Measurements from ENCODE around the gene ZNF362.

ZNF362 gene

GRCh38 chr1:33300673-33301072 is 44.4 kb downstream of the ZNF362 start:
- no peak for TF ChIP-seq CTCF (IDR thresholded peaks at IDR 0.05; ENCODE audit: borderline replicate concordance, control extremely low read depth, extremely low read depth, insufficient read depth, missing control alignments)
- in situ Hi-C loops (cut with MboI; ENCODE audit: low sequenced_read_pairs, unreplicated experiment), result no loop called here
- DNase-seq (ENCODE audit: low spot score), result no peak

- DNase-seq (ENCODE audit: low spot score), result no peak
- no peak for TF ChIP-seq CTCF (IDR thresholded peaks at IDR 0.05; ENCODE audit: borderline replicate concordance, control extremely low read depth, extremely low read depth, insufficient read depth, missing control alignments)
- in situ Hi-C loops (cut with MboI; ENCODE audit: low sequenced_read_pairs, unreplicated experiment), result no loop called here
Measured at GRCh38 chr1:33301273-33301984, 45.1 kb downstream of the ZNF362 start.

GRCh38 chr1:33302325-33302724 is 46.0 kb downstream of the ZNF362 start:
- in situ Hi-C loops (cut with MboI; ENCODE audit: low sequenced_read_pairs, unreplicated experiment), result no loop called here
- no peak for TF ChIP-seq CTCF (IDR thresholded peaks at IDR 0.05; ENCODE audit: borderline replicate concordance, control extremely low read depth, extremely low read depth, insufficient read depth, missing control alignments)
- no peak for DNase-seq (ENCODE audit: low spot score)

- in situ Hi-C loops (cut with MboI; ENCODE audit: low sequenced_read_pairs, unreplicated experiment), result no loop called here
- no peak for TF ChIP-seq CTCF (IDR thresholded peaks at IDR 0.05; ENCODE audit: borderline replicate concordance, control extremely low read depth, extremely low read depth, insufficient read depth, missing control alignments)
- no peak for DNase-seq (ENCODE audit: low spot score)
Measured at GRCh38 chr1:33305016-33305415, 48.7 kb downstream of the ZNF362 start.

GRCh38 chr1:33305816-33306652 is 49.7 kb downstream of the ZNF362 start:
- TF ChIP-seq CTCF (IDR thresholded peaks at IDR 0.05; ENCODE audit: borderline replicate concordance, control extremely low read depth, extremely low read depth, insufficient read depth, missing control alignments), result no peak
- no peak for DNase-seq (ENCODE audit: low spot score)
- in situ Hi-C loops (cut with MboI; ENCODE audit: low sequenced_read_pairs, unreplicated experiment), result no loop called here

GRCh38 chr1:33306653-33307493 is 50.6 kb downstream of the ZNF362 start:
- no peak for DNase-seq (ENCODE audit: low spot score)
- no peak for TF ChIP-seq CTCF (IDR thresholded peaks at IDR 0.05; ENCODE audit: borderline replicate concordance, control extremely low read depth, extremely low read depth, insufficient read depth, missing control alignments)
- in situ Hi-C loops (cut with MboI; ENCODE audit: low sequenced_read_pairs, unreplicated experiment), result no loop called here

All from GM13976 (cell line).